ENCODE measurements around the gene WDCP.

WDCP gene

DNA sequence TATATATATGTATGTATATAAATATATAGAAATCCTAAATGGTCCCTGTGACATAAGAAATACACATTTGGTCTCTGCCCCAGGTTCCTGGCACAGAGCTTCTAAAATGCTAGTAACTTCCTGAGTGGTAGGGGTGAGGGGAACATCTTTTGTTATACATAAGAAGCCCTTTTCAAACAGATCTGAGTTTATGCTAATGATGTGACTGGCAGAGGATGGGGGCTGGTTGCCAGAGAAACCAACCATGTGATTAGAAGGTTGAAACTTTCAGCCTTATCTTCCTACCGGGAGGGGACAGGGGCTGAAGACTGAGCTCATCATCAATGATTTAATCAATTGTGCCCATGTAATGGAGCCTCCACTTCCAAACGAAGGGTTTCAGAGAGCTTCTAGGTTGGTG lies 21.0 kb downstream of the WDCP start:
- no peak for DNase-seq (ENCODE audit: low read depth)
- TF ChIP-seq CTCF (conservative IDR thresholded peaks at IDR 0.05; ENCODE audit: low read length), result no peak
- no peak overlapping the region for H3K4me3 ChIP-seq (ENCODE audit: low read length)

DNA sequence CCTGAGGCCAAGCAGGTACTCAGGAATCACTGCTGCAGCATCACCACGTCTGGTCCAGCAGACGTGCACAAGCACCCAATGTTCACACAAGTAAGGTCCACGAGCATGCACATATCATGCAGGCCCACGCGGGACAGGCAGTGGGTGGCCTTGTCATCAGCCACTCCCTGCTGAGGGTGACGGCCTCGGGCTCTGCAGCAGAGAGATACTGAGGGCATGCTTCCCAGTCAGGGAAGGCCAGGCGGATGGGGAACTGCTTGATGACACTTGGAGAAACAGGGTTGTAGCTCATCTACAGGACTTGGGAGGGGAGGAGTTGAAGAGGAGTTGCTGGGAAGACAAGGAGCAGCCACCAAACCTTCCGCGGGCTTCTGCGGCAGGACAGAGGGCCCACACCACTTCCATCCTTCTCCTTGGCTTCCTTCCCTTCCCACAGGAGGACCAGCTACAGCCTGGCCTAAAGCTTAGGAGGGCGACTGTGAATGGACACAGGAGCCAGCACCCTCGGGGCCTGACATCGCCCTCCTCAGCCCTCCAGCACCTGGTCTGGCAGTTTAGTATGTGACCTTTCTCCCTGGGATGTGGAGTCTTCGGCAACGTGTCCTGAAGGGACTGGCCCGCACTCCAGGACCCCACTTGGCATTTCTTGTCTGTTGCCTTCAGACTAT lies 22.1 kb downstream of the WDCP start:
- TF ChIP-seq CTCF (conservative IDR thresholded peaks at IDR 0.05; ENCODE audit: low read length), result no peak
- DNase-seq (ENCODE audit: low read depth), result no peak
- H3K4me3 ChIP-seq (ENCODE audit: low read length), result no peak overlapping the region

DNA sequence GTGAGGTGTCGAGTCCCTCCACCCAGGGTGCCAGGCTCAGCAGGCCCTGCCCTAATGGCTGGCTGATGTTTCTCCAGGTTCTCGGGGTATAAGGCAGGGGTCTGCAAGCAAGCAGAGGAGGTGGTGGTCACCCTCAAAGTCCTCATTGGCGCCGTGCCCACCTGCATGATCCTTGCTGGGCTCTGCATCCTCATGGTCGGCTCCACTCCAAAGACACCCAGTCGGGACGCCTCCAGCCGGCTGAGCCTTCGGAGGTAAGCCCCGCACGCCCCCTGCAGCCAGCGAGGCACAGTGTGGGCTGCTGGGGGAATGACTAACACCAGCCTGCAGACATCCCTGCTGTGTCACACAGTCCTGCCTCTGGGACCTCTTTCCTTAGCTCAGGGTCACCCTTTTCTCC lies 23.2 kb downstream of the WDCP start:
- peak; percentile 21 for DNase-seq (ENCODE audit: low read depth)
- peak; percentile 28 for TF ChIP-seq CTCF (conservative IDR thresholded peaks at IDR 0.05; ENCODE audit: low read length)
- no peak overlapping the region for H3K4me3 ChIP-seq (ENCODE audit: low read length)

DNA sequence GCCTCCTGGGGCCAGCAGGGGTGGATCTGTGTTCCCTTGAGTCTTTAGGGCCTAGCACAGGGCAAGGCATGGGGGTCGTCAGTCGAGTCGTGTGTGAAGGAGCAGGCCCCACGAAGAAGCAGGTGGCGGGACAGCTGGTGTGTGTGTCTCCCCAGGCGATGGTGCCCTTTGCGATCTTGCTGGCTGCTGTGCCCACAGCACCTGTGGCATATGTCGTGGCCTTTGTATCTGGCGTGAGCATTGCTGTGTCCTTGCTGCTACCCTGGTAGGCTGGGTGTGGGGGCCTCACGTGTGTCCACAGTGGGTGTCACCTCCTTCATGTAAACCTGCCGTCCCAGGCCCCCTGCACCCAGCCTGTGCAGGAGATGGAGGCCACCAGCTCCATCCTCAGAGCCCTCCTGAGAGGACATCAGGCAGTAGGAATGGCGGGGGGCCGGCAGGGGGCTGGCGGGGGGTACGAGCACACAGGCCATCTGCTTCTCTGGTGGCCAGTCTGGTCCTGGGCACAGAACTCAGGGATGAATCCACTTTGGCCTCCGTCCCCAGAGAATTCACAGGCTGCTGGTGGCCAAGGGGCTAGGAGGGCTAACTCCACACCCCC lies 24.1 kb downstream of the WDCP start:
- DNase-seq (ENCODE audit: low read depth), result no peak
- TF ChIP-seq CTCF (conservative IDR thresholded peaks at IDR 0.05; ENCODE audit: low read length), result no peak

GRCh38 chr2:24022324-24022974 lies 24.7 kb downstream of the WDCP start:
- TF ChIP-seq CTCF (conservative IDR thresholded peaks at IDR 0.05; ENCODE audit: low read length), result no peak

More for the DNA sequence above, 24.1 kb downstream of the WDCP start:
- no peak overlapping the region for H3K4me3 ChIP-seq (ENCODE audit: low read length)

GRCh38 chr2:24021122-24021998 lies 25.8 kb downstream of the WDCP start:
- no peak for DNase-seq (ENCODE audit: low read depth)
- peak; percentile 23; the same call in 1 of the 2 replicates for TF ChIP-seq CTCF (conservative IDR thresholded peaks at IDR 0.05; ENCODE audit: low read length)
- no peak overlapping the region for H3K4me3 ChIP-seq (ENCODE audit: low read length)

More at GRCh38 chr2:24022324-24022974, 24.7 kb downstream of the WDCP start:
- H3K4me3 ChIP-seq (ENCODE audit: low read length), result no peak overlapping the region
- no peak for DNase-seq (ENCODE audit: low read depth)

All from AG10803 (cell line).